ENCODE data around the gene NGFR.
"Not testable (repeated sequence)": the region's sequence is repeated elsewhere in the genome, so short reads cannot be mapped to it uniquely, and the experiment has no call there.

NGFR gene

GRCh38 chr17:49496867-49497147 lies 1.7 kb downstream of the NGFR start:
- DNase-seq = no peak

- no peak for DNase-seq
Observed at GRCh38 chr17:49497148-49498028, 2.3 kb downstream of the NGFR start.

DNA sequence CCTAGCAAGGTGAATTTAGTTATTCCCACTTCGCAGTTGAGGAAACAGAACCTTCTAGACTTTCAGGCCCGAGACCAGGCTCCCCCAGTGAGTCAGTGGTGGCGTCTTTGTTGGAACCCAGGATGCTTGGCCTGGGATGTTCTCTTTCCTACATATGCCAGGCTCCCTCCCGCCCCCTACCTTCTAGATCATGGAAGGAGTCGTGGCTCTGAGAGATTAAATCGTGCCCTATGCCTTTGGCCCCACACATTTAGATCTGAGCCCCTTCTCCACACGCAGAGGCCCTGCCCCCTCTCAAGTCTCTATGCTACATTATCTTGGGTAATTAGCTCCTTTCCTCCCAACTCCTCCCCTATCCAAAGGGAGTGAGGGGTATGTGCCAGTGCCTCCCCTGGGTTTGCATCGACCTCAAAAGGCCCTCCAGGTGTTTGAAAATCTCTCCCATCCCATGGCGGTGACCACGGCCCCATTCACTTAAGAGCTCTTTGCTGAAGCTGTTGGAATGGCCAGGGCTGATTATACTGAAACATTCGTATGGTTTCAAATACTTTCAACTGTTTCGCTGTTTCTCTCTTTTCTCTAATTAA lies 3.0 kb downstream of the NGFR start:
- no peak for DNase-seq

GRCh38 chr17:49501496-49501895 lies 6.4 kb downstream of the NGFR start:
- DNase-seq = no peak

DNA sequence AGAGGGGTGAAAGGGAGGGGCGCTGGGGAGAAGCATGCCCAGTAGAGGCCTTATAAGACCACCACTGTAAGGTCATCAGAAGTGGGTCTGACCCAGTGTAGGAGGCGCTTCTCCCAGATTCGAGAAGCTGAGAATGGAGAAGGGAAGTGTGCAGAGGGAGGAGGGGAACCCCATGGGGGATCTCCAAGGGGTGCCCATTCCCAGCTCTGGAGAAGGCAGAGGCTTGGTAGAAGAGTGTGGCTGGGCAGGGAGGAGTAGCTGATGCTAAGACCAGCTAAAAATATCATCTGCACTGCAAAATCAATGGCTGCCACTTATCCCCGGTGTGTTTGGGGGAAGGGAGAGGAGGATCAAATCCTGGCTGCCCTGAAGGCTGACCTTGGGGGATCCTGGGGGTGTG lies 7.2 kb downstream of the NGFR start:
- no peak for DNase-seq

GRCh38 chr17:49502680-49503079 lies 7.6 kb downstream of the NGFR start:
- not testable (repeated sequence) for DNase-seq

GRCh38 chr17:49504369-49504768 lies 9.3 kb downstream of the NGFR start:
- no peak for DNase-seq

- no peak for DNase-seq
Observed at GRCh38 chr17:49505854-49506253, 10.8 kb downstream of the NGFR start.

DNA sequence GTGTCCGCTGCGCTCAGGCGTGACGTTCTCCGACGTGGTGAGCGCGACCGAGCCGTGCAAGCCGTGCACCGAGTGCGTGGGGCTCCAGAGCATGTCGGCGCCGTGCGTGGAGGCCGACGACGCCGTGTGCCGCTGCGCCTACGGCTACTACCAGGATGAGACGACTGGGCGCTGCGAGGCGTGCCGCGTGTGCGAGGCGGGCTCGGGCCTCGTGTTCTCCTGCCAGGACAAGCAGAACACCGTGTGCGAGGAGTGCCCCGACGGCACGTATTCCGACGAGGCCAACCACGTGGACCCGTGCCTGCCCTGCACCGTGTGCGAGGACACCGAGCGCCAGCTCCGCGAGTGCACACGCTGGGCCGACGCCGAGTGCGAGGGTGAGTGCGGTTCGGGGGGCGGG lies 11.2 kb downstream of the NGFR start:
- no peak for DNase-seq

- DNase-seq = no peak
Observed at GRCh38 chr17:49508061-49508865, 13.2 kb downstream of the NGFR start.

- no peak for DNase-seq
Observed at GRCh38 chr17:49508866-49509587, 13.9 kb downstream of the NGFR start.

- DNase-seq = no peak
Observed at GRCh38 chr17:49509588-49509917, 14.5 kb downstream of the NGFR start.

- DNase-seq = no peak
Observed at GRCh38 chr17:49510059-49510719, 15.1 kb downstream of the NGFR start.

DNA sequence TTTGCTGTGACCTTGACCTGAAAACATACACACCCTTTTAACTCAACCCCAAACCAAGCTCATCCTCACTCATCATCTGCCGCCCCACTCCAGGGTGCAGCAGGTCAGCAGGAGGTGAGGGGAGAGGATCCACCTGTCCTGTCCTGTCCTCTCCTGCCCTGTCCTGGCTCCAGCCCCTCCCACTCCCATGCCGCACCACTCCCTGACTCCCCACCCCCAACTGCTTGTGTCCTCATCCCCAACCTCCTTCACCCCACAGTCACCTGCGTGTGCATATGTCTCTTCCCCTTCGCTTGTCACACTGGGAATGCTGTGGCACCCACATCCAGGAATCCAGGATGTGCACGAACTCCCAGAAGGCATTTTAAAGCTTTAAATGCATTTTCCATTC lies 15.6 kb downstream of the NGFR start:
- DNase-seq = no peak

DNA sequence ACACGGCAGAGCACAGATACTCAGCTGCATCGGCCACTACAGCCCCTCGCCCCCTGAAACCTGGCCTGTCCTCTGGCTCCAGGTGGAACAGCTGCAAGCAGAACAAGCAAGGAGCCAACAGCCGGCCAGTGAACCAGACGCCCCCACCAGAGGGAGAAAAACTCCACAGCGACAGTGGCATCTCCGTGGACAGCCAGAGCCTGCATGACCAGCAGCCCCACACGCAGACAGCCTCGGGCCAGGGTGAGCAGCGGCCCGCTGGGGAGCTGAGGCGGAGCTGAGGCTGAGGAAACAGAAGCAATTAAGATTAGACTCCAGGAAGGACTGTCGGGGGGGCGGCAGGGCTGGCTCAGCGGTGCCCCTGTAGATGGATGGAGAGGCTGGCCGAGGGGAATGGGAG lies 16.7 kb downstream of the NGFR start:
- DNase-seq = no peak

DNA sequence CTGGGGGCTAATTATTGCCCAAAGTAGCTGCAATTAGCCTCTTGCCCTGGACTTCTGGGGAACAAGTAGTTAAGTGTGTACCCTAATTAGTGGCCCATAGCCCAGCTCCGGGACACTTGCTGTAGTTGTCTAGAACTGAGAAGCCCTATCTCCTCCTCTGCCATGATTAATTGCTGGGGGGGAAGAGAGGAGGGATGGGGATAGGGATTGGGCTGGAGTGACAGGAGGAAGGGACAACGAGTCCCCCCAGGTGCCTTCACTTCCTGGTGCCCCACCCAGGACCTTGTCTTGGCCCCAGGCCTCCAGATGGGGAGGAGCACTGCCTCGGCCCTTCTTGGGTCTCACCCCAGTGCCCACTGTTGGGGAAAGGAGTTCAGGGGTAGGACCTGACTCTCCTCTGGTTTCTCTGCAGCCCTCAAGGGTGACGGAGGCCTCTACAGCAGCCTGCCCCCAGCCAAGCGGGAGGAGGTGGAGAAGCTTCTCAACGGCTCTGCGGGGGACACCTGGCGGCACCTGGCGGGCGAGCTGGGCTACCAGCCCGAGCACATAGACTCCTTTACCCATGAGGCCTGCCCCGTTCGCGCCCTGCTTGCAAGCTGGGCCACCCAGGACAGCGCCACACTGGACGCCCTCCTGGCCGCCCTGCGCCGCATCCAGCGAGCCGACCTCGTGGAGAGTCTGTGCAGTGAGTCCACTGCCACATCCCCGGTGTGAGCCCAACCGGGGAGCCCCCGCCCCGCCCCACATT lies 17.4 kb downstream of the NGFR start:
- no peak for DNase-seq

- DNase-seq = no peak
Observed at GRCh38 chr17:49513044-49513395, 17.9 kb downstream of the NGFR start.

GRCh38 chr17:49513641-49514040 lies 18.5 kb downstream of the NGFR start:
- DNase-seq = no peak

DNA sequence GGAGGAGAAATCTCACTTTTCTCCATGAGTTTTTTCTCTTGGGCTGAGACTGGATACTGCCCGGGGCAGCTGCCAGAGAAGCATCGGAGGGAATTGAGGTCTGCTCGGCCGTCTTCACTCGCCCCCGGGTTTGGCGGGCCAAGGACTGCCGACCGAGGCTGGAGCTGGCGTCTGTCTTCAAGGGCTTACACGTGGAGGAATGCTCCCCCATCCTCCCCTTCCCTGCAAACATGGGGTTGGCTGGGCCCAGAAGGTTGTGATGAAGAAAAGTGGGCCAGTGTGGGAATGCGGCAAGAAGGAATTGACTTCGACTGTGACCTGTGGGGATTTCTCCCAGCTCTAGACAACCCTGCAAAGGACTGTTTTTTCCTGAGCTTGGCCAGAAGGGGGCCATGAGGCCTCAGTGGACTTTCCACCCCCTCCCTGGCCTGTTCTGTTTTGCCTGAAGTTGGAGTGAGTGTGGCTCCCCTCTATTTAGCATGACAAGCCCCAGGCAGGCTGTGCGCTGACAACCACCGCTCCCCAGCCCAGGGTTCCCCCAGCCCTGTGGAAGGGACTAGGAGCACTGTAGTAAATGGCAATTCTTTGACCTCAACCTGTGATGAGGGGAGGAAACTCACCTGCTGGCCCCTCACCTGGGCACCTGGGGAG lies 19.1 kb downstream of the NGFR start:
- no peak for DNase-seq

- DNase-seq = peak; percentile 43 to 64
Observed at GRCh38 chr17:49515196-49515770, 20.2 kb downstream of the NGFR start.

DNA sequence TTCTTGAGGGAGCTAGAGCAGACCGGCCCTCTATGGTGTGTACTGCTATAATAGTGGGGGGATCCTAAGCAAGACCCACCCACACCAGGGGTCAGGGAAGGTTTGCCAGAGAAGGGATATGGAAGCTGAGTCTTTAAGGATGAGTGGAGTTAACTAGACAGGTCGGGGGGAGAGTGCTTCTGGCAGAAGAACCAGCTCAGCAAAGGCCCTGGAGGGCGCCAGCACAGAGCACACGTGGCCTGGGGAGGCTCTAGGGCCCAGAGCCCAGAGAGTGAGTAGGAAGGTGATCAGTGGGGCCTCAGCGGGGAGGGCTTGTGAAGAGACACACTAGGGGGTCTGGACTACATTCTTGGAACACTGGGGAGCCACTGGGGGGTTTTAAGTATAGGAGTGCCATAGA lies 21.1 kb downstream of the NGFR start:
- DNase-seq = no peak

Data from inflammatory macrophage (primary cell).